ENCODE results near the gene SAMD9.
"Not testable (repeated sequence)": the region's sequence is repeated elsewhere in the genome, so short reads cannot be mapped to it uniquely, and the experiment has no call there.

Gene SAMD9

GRCh38 chr7:93117852-93118530 is at the start of gene SAMD9:
Gene SAMD9, minus strand, starts transcription at chr7:93117979. Its CDS starts 11,882 bp downstream, at chr7:93106097.
- peak in 5 of 6 experiments; percentile 36 to 77 (median 76) for DNase-seq

- DNase-seq: no peak
Measured at GRCh38 chr7:93165447-93165846, 47.7 kb upstream of the SAMD9 start.

GRCh38 chr7:93164766-93165165 is 47.0 kb upstream of the SAMD9 start:
- no peak for DNase-seq

DNA sequence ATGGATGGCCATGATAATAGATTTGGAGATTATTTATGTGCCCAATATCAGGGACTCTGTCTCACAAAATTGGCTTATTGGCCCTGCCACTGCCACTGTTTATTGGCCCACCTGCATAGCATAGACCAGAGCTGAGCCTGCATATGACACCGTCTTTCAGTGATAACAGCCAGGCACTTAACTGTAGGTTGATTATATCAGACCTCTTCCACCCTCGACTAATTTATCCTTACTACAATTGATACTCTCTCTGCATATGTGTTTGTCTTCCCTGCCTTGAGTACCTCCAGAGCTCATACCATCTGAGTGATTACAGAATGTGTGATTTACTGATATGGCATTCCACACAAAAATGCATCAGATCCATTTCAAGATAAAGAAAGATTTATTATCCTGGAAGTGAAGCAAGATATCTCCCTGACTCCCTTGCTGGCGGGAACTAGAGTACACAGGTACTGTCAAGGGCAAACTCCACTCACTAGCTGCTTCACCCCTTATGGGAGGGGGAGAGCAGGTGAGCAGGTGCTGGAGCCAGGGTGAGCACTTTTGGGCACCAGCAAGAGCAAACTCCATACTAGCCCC is 43.5 kb upstream of the SAMD9 start:
- no peak for DNase-seq

- DNase-seq: no peak
Measured at GRCh38 chr7:93160410-93160809, 42.6 kb upstream of the SAMD9 start.

- no peak for DNase-seq
Measured at GRCh38 chr7:93159490-93159889, 41.7 kb upstream of the SAMD9 start.

- DNase-seq: no peak
Measured at GRCh38 chr7:93156884-93157283, 39.1 kb upstream of the SAMD9 start.

DNA sequence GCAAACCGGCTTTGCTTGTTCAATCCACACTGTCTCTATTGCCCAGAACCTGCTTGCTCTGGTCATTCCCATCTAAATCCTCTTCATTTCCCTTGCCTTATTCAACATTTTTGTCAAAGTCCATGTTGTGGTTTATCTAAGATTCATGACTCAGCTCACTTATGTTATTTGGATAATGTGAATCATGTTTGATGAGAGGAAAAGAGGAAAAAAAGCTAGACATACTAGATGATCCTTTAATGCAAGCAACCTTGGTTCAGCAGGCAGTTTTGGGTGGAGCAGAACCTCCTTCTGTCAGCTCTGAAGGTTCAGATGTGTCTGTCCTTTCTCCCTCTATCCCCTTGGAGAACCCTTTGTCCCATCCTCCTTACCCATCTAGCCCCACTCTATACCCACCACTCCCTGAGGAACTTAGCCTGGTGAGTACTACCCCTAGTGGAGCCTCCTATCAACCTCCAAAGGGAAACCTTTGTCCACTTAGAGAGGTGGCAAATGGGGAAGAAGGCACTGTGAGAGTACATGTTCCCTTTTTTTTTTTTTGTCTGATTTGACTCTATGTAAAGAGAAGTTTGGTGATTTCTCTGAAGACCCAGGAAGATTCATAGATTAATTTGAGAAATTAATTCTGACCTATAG is 32.5 kb upstream of the SAMD9 start:
- no peak for DNase-seq

DNA sequence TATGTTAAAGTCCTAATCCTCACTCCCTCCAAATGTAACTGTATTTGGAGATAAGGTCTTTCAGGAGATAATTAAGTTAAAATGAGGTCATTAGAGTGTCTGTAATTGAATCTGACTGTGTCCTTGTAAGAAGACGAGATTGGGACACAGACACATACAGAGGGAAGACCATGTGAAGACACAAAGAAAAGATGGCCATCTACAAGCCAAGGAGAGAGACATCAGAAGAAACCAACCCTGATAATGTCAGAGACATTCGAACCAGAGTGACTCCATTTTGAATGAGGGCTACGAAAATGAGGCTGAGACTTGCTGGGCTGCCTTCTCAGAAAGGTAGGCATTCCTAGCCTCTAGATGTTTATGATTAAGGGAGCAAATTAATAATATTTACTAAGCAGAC is 30.9 kb upstream of the SAMD9 start:
- DNase-seq: no peak

- DNase-seq: peak in 2 of 6 experiments; percentile 18 to 23
Measured at GRCh38 chr7:93148144-93148543, 30.4 kb upstream of the SAMD9 start, which contains the start of gene SAMD9L. Gene SAMD9L, minus strand, starts transcription at chr7:93148385. Its CDS starts 12,414 bp downstream, at chr7:93135971.

- DNase-seq: peak in 5 of 6 experiments; percentile 0 to 39 (median 34)
Measured at GRCh38 chr7:93147363-93147762, 29.6 kb upstream of the SAMD9 start.

DNA sequence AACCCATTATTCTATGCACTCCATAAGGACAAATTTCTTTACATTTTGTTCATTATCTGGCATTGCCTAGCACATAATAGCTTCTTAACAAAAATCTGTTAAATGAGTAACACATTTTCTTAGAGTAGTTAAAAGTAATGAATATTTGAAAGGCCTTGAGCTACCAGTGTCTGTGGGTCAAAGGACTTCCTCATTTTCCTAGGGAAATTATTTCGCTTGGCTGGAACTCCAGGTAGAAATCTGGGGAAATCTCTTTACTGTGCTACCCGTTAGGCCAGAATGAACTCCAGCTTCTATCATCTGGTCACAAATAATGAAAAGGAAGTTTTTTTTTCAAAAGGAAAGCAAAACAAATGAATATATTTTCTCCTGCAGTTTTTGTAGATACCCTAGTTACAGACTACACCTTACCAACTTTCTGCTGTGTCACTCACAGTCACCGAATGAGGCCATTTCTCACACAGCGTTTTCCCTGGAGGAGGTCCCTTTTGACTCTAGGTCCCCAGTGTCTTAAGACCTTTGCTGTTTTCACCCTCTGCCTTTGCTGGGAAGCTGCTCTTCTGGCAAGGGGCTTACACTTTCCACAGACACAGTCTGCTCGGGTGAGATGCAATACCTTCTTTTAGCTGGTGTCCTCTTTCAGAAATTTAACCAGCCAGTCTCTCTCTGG is 28.8 kb upstream of the SAMD9 start:
- no peak for DNase-seq

GRCh38 chr7:93146036-93146435 is 28.3 kb upstream of the SAMD9 start:
- DNase-seq: no peak

GRCh38 chr7:93145354-93145753 is 27.6 kb upstream of the SAMD9 start:
- DNase-seq: no peak

DNA sequence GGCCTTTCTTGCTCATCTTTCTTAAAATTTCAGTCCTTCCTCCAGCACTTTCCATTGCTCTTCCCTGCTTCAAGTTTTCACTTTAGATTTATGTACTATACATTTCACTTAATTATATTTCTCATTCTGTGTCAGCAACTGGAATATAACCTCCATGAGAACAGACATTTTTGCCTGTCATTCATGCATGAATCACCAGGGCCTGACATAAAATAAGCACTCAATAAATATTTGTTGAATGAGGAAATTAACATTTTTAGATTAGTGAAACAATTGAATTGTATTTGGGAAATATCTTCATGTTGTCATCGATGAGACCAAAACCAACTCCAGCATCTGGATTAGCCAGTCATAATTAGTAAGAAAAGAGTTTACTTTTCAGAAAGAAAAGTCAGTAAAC is 24.3 kb upstream of the SAMD9 start:
- DNase-seq: no peak

DNA sequence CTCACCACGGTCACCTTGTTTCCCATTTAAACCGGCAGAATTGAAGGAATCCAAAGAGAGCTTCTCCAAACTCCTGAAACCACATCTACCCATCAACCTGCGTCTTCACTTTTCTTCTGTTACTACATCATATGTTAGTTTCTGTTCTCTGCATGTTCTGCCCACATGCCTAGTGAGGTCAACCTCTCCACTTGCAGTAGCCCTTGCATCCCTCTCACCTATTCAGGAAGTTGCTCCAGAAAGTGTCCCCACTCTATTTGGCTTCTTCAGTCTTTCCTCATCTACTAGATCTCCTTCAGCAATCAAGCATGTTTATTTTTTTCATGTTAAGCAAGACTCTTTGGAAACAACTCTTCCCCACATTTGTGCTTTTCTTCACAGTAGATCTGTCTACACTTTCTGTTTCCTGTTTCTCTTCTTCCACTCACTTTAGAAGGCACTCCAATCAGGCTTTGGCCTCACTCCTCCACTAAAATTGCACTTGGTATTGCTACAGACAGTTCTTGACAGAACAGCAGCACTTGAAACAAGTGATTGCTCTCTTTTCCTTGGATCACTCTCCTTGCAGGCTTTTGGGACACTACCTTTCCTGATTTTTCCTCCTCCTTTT is 22.9 kb upstream of the SAMD9 start:
- DNase-seq: no peak

GRCh38 chr7:93138576-93138975 is 20.8 kb upstream of the SAMD9 start:
- DNase-seq: no peak

GRCh38 chr7:93133005-93133404 is 15.2 kb upstream of the SAMD9 start:
- no peak for DNase-seq

DNA sequence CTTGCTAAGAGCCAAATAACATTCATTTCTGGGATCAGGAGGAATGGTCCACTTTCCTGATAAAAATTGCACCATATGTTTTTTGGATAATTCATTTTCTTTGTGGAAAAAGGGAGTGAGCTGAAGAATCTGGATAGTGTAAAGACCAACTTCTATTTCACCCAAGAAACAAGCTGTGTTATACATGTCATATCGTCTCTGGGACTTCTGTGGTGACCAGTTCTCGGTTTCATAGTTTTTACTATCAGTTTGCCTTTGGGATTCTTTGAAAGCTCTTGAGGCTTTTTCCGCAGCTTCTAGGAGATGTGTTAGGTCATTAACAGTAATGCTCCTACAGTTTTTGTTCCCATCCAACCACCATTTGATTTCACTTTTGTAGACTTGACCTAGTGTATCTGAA is 14.4 kb upstream of the SAMD9 start:
- DNase-seq: no peak

GRCh38 chr7:93126954-93127353 is 9.2 kb upstream of the SAMD9 start:
- DNase-seq: not testable (repeated sequence)

DNA sequence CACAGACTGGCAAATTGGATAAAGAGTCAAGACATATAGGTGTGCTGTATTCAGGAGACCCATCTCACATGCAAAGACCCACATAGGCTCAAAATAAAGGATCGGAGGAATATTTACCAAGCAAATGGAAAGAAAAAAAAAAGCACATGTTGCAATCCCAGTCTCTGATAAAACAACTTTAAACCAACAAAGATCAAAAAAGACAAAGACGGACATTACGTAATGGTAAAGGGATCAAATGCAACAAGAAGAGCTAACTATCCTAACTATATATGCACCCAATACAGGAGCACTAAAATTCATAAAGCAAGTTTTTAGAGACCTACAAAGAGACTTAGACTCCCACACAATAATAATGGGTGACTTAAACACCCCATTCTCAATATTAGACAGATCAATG is 5.8 kb upstream of the SAMD9 start:
- DNase-seq: not testable (repeated sequence)

GRCh38 chr7:93120592-93121549 is 3.1 kb upstream of the SAMD9 start:
- no peak for DNase-seq

All from stimulated activated naive CD4-positive, alpha-beta T cell (primary cell).